HG03135 (cell line): ENCODE measurements around the gene CEACAM16.
"Not testable (repeated sequence)": the region's sequence is repeated elsewhere in the genome, so short reads cannot be mapped to it uniquely, and the experiment has no call there.

Experiments used
- ATAC-seq: cut with Tn5 transposase; IDR thresholded peaks from one replicate; pipeline ENCODE4 v1.9.1; 2021; ENCODE audit warnings: mild to moderate bottlenecking, moderate library complexity; ENCODE audit not compliant: unreplicated experiment

Gene CEACAM16

DNA sequence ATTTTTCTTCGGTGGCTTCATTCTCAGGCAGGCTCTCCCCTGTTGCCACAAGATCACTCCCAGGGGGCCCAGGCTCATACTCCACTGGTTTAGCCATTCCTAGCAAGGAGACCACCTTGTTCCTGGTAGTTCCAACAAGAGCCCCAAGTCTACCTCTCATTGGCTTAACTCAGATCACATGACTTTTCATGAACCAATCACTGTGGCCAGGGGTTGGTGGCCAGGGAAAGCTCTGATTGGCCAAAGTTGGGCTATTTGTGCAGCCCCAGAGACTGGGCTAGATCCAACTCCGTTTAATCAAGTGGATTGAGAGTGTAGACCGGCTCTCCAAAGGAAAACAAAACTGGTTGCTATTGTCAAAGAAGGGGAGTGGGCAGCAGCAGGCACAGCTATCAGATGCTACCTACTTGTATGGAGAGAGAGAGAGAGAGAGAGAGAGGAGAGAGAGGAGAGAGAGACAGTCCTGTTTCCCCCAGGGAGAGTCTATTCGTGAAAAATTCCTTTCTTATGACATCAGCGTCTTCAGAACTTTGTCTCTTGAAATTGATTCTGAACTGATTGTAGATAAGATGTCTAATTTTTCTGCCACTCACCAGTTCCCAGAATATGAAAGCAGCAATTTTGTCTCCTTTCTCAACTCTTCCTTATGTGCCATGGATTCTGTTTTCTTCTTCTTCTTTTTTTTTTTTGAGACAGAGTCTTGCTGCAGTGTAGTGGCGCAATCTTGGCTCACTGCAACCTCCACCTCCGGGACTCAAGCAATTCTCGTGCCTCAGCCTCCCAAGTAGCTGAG, 21.7 kb upstream of the CEACAM16 start:
- ATAC-seq = no peak

DNA sequence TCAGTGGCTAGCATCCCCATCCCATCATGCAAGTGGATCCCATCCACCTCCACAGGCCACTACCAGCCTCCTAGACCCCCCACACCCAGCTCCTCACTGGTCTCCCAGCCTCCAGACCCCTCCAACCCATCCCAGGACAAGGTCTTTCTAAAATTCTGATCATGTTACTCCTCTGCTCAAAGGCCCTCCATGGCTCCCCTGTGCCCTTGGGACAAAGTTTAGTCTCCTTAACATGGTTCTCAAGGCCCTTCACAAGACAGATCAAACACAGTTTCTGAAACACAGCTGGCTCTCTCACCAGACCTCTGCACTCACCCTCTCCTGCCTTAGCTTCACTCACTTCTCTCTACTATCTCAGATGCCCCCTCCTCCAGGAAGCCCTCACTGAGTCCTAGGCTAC, 18.4 kb upstream of the CEACAM16 start:
- no peak for ATAC-seq

DNA sequence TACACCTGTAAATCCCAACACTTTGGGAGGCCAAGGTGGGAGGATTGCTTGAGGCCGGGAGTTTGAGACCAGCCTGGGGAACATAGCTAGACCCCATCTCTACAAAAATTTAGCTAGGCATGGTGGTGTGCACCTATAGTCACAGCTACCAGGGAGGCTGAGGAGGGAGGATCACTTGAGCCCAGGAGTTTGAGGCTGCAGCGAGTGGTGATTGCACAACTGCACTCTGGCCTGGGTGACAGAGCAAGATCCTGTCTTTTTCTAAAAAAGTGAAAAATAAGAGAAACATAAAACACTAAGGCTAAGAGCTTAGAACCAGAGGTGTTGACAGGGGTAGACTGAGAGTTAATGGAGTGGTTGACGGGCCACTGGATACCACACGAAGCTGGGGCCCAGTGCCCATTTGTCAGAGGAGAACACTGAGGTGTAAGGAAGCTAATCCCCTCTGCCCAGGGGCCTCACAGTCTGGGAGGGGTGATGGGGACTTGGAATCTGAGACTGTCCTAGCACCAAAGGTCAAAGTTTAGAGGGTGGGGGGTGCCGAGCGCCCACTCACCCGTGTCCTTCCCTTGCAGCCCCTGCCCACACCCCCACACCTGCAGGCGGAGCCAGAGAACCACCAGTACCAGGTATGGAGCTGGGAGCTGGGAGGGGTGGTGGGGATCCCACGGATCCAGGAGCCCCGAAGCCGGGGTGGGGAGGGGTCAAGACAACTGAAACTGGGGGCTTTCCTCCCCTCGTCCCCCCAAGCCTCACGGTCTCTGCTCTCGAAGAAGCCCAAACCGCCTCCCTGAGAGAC, 16.8 kb upstream of the CEACAM16 start:
- no peak for ATAC-seq

DNA sequence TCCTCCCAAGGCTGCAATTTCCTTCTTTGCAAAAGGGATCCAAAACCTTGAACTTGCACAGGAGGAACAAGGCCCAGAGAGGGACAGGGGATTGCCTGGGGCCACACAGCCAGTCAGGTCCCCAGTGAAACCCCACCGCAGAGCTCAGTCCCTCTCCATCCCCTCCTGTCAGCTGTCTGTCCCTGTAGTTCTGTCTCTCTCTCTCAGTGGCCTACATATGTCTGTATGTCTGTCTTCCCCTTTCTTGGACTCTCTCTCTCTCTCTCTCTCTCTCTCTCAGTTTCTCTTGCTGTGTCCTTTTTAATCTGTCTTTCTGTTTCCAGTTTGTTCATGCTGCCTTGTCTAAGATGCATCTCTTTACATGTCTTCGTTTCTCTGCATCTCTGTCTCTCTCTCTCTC, 16.1 kb upstream of the CEACAM16 start:
- no peak for ATAC-seq

DNA sequence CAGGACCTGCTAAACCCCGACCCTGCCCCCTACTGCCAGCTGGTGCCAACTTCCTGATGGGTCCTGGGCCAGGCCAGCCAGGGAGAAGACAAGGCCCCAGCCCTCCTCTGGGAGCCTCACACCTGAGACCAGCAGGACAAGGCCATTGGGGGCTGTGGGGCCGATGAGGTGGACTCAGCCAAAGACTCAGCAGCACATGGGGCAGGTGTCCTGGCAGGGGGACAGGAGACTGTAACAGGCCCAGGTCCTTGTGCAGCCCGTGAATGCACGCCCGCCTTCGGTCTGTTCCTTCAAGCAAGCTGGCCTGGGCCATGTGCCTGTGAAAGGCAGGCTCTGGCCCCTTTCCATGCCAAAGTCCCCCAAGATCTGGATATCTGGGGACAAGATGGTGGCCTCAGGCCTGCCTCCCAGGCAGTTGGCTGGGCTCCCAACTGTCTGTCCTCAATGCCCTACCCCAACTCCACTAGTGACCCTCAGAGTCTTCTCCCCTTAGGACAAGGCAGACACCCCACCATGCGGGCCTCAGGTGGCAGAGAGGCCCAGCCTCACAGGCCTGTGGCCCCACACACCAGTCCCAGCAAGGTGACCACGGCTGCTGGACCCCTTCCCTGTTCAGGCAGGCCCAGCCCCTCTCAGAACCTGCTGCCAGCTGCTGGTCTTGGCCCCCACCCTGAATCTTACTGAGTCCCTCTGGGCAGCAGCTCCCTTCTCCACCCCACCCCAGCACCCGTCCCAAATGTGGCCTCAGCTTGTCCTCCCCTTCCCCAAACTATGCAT, 15.3 kb upstream of the CEACAM16 start:
- no peak for ATAC-seq

DNA sequence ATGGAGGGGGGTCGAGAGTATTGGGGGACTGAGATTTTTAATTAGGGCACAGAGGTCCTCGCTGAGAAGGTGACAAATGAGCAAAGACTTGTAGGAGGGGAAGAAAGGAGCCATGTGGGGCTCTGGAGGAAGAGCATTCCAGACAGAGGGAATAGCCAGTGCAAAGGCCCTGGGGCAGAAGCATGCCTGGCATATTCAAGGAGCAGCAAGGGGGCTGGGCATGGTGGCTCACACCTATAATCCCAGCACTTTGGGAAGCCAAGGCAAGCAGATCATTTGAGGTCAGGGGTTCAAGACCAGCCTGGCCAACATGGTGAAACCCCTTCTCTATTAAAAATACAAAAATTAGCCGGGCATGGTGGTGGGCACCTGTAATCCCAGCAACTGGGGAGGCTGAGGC, 14.6 kb upstream of the CEACAM16 start:
- not testable (repeated sequence) for ATAC-seq

DNA sequence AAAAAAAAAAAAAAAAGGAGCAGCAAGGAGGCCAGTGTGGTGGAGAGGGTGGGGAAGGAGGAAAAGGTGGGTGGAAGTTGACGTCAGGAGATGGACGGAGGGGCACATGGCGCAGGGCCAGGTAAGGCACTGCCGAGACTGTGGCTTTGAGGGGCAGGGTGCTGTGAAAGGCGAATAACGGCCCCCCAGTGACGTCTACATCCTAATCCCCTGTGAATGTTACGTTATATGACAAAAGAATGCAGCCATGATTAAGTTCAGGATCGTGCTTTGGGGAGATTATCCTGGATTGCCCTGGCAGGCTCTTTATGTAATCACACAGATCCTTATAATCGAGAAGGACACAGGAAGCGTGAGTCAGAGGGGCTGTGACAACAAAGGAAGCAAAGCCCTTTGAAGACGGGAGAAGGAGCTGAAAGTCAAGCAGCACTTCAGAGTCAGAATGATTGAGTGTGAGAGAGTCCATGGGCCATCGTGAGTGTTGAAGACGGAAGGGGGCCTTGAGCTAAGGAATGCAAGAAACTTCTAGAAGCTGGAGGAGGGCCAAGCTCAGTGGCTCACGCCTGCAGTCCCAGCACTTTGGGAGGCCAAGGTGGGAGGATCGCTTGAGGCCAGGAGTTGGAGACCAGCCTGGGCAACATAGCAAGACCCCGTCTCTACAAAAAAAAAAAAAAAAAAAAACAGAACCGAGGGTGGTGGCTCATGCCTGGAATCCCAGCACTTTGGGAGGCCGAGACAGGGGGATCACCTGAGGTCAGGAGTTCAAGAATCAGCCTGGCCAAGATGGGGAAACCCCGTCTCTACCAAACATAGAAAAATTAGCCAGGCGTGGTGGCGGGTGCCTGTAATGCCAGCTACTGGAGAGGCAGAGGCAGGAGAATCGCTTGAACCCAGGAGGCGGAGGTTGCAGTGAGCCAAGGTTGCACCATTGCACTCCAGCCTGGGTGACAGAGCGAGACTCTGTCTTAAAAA, 13.8 kb upstream of the CEACAM16 start:
- no peak for ATAC-seq

DNA sequence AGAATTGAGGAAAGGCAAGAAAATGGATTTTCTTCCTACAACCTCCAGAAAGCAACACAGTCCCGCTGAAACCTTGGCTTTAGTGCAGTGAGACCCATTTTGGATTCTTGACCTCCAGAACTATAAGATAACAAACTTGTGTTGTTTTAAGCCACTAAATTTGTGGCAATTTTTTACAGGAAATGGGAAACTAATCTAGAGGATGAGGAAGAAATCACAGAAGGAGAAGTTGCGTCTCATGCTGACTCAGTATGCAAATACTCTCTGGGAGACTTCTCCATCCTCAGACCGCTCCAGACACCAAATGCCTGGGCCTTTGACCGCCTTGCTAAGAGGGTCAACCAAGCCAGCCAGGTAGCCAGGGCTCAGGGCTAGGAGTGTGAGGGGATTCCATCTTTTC, 13.1 kb upstream of the CEACAM16 start:
- ATAC-seq = no peak

DNA sequence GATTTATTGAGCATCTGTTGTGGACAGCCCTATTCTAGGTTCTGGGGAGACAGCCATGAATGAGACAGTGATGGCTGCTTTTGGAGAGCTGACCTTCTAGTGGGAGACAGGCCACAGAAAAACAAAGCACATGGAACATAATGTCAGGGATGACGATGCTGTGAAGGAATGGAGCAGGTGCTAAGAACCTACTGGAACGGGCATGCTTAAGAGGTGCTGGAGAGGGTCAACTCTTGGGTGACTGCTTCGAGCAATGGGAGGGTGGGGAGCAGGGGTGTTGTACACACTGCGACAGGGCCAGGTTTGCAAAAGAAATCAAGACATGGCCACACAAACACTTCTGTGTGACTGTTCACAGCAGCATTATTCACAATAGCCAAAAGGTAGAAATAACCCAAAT, 12.1 kb upstream of the CEACAM16 start:
- ATAC-seq = no peak

DNA sequence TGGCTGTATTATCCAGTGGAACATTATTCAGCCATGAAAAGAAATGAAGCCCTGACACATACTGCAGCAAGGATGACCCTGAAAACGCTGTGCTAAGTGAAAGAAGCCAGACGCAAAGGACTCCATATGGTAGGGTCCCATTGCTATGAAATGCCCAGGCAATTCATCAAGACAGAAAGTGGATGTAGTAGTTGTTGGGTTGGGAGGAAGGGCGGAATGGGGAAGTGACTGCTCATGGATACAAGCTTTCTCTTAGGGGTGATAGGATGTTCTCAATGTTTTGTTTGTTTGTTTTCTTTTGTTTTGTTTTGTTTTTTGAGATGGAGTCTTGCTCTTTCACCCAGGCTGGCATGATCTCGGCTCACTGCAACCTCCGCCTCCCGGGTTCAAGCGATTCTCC, 11.1 kb upstream of the CEACAM16 start:
- no peak for ATAC-seq

DNA sequence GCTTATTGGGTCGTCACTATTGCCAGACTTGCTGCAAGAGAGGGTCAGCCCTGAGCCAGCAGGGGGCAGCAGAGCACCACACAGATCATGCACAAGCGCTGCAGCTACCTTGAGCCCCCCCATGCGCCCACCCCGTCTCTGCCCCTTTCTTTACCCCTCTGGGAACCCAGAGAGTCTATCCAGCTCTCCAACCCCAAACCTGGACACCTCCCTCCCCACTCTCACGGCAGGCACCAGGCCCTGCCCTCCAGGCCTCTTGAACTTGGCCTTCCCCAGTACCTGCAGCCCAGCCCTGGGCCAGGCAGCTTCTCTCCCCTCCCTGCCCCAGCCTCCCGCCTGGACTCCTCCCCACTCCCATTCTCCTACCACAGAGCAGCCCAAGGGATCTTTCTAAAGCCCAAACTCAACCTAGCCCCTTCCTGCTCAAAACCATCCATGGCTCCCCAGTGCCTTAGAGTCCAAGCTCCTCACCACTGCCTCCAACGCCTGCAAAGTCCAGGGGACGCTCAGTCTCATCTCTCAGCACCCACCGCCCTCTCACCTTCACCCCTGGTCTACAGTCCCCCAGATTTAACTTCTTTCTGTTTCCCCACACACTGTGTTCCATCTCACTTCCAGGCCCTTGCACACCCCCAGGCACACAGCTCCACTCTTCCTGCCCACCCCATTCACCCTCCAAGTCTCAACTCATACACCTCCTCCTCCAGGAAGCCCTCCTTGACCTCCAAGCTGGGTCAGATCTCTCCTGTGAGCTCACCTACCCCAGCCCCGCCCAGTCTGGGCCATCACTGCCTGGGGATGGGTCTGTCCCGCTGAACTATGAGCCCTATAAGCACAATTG, 9.4 kb upstream of the CEACAM16 start:
- no peak for ATAC-seq

DNA sequence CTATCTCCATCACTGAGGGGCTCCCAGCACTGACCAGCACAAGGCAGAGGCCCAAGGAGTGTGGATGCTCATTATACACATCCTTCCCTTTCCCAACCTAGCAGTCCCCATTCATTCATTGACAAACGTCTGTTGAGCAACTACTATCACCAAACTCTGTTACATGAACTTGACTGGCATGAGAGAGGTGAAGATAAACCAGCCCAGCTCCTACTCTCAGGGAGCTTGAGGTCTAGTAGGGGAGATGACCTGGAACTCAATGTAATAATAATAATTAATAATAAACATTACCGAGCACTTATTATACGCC, 8.9 kb upstream of the CEACAM16 start:
- ATAC-seq = no peak

DNA sequence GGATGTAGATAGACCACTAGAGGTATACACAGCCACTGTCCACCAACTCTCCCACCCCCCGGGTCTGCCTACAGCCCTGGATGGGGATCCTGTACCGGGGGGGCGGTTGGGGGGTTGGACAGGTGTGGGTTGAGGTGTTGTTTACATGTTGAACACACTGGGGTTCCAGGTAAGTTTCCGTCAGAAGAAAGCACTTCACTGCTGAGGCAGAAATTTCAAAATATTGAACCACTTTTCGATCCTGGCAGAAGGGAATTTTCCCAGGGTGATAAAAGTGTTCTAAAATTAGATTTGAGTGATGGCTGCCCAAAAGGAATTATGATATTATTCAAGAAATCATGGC, 6.6 kb upstream of the CEACAM16 start:
- ATAC-seq = no peak

DNA sequence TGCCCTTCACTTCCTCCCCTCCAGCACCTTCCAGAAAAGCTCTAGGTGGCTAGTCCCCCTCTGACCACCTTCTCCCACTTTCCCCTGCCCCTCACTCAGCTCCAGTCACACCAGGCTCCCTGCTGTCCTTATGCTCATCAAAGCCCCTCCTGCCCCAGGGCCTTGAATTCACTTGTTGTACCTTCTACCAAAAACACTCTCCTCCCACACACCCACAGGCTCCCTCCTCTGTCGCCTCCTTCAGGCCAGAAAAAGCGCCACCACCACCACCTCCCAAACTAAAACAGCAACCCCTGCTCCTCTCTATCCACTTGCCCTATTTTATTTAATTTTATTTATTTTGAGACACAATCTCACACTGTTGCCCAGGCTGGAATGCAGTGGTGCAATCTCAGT, 4.8 kb upstream of the CEACAM16 start:
- ATAC-seq = no peak

DNA sequence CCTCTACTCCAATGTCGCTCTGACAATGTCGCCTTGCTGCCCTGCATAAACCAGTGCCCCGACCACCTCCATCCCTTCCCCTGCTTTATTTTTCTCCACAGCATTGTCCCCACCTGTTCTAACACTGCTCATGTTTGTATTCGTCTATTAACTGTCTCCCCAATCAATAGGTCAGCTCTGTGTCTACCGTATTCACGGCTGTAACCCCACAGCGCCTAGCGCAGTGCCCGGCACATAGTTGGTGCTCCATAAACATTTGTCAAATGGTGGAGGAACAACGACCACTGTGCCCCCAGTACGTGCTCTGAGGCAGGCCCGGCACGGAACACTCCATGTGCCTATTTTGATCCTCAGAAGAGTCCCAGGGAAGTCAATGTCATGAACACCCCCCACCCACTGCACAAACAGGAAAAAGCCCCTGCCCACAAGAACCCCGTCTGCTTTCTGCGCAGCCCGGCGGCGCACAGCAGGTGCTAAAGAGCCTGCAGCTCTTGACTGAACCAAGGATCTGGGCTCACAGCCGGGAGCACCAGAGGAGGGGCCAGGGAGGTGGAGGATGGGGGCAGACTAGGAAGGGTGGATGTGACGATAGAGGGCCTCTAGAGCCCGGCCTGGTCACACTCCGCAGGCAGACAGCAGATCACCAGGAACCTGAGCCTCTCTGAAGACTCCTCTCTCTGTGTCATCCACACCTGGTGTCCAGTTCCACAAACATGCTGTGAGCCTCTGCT, 1.8 kb upstream of the CEACAM16 start:
- no peak for ATAC-seq

DNA sequence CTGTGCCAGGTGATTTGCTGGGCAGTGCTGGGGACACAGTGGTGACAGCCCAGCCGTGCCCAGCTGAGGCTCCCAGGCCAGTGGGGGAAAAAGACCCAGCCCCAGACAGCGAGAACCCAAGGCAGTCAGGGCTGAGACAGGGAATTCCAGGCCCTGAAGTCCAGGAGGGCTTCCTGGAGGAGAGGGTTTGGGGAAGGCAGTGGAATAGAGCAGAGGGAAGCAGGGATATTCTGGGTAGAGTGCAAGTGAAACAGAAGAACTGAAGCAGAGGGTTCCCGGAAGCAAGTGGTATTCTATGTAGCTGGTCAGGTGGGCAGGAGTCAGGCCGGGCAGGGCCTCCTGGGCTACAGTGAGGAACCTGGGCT, 1.3 kb upstream of the CEACAM16 start:
- no peak for ATAC-seq

DNA sequence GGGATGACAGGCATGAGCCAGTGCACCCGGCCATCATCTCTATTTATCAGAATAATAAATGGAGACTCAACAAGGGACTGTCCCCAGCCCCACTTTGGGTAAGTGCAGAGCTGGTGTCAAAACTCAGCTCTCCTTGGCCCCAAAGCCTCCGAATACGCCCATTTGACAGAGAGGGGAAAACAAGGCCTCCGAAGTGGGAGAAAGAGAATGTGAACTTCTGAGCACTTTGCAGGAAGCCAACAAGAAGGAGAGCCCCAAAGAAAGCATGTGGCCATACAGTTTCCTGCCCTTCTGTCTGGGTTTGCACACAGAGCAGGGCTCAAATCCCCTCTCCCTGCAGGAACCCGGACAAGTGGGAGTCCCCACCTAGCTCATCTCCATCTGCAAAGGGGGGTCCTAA, 1.6 kb downstream of the CEACAM16 start:
- ATAC-seq = no peak

DNA sequence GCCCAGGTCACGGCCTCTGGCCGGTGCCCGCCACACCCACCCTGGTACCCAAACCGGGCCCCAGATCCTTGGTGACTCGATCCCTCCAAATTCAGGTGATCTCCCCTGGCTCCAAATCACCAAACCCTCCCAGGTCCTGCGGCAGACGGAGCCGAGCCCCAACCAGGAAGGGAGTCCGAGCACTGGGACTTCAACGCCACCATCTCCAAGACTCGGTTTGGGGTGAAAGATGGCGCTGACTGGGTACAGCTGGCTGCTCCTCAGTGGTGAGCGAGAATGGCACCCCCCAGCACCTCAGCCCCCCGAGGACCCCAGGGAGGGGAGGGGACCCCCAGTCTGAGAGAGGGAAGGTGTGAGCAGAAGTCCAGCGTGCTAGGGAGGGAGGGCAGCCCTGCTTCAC, 2.3 kb downstream of the CEACAM16 start:
- ATAC-seq = no peak

DNA sequence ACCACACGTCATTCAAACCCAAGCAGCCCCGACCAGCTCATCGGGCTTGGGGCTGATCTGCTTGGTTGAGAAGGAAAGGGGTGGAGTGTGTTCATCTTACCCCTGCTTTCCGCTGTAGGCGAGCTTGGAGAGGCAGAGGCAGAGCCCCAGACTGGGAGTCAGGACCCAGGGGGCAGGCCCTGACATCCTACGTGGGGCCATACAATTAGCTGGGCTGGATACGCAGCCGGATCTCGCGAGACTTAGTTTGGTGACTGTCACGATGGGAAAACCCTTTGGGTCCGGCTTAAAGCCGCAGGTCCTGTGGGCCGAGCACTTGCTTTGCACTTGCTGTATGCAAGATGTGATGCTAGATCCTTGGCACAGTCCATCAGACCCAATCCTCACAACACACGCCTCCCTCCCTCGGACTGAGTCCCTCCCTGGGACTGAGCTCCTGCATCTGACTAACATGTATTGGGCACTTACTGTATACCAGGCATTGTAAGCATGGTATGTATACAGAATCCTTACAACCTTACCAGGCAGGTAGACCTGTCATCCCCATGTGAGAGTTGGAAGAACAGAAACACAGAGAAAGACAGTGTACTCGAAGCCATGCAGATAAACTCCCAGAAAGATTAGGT, 3.7 kb downstream of the CEACAM16 start:
- ATAC-seq = no peak
